NCI-H2081 (cell line): Measurements from ENCODE around the gene OR51B6.
"Not testable (repeated sequence)": the region's sequence is repeated elsewhere in the genome, so short reads cannot be mapped to it uniquely, and the experiment has no call there.

Source experiments
- DNase-seq, 2 experiments: peaks; one replicate each; lab custom pipeline; 2025; lab: John Stamatoyannopoulos, UW

OR51B6 gene

DNA sequence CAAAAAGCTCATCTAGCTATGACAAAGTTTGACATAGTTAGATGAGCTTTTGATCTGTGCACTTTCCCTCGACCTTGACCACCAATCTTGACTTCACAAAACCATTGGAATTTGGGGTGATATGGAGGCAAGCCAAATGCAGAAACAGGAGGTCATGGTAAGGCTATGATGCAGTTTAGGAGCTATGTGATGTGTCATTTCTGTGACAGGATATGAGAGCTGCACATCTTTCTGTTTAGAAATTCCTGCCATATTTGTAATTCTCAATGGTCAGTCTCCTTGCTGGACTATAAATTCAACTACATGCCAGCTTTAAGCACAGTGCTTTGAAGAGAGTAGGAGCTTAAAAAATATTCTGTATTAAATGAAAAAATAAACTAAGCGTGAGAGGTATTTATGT, 12.9 kb downstream of the OR51B6 start:
- DNase-seq, result no peak

GRCh38 chr11:5366365-5366764, 15.1 kb downstream of the OR51B6 start:
- not testable (repeated sequence) for DNase-seq

- DNase-seq, result no peak
These were observed 15.5 kb downstream of the OR51B6 start for GRCh38 chr11:5366856-5367255.

- DNase-seq, result no peak
These were observed 16.3 kb downstream of the OR51B6 start for GRCh38 chr11:5367448-5368074.

GRCh38 chr11:5368502-5369043, 17.3 kb downstream of the OR51B6 start:
- DNase-seq, result no peak

DNA sequence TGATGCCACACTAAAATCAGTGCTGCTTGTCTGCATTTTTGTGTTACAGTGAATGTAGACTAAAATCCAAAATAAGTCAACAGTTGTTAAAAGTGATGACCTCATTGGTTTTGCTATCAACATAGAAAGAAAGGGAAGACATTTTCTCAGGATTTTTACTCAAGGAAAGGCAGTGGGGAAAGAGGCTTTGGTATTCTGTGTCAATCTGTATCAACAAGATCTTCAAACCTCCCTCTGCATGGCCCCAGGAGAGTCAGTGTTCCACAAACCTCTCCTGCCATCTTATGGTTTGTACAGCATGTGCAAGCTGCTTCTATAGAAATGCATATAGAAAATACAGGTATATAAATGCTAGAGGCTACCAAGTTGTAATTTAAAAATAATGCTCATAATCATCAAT, 18.5 kb downstream of the OR51B6 start:
- peak; percentile 3 for DNase-seq

DNA sequence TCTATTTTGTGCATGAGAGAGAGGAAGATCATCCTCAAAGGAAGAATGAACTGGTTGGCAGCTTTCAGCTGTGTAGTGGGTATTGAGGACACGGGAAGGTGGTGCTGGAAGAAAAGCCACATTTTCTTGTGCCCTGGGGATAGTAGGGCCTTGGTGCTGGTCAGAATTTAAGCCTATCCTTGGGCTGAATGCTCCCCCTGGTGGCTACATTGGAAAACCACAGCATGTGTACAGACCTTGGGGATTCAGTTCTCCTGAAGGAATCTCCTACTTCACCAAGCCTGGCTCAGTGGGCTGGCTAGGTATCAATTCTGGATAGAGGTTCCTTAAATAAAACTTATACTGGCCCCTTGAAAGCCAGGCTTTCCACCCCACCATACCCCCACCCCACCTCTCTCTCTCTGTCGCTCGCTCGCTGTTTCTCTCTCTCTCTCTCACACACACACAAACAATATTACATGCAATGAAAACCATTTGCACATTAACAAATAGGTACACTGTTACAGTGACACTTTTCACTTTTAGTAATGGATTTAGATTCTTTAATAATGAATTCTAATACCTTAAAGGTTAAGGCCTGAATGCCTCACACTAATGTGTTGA, 29.5 kb downstream of the OR51B6 start:
- DNase-seq, result peak; percentile 47 to 48

DNA sequence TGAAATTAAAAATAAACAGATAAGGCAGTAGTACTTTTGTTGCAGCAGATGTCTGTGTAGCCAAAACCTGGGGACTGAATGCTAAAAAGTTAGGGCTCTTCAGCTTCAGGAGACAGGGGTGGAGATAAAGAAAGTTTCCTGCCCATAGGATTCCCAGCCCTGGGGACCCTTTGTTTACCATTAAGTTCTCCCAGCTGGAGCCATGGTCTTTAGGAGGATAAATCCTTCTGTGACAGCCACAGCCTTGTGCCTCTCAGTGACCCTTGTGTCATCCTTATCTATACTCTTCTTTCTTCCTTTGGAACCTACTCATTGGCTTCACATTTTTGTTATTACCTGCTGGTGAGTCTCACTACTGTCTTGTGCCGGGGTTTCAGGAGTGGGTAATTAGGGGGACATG, 32.3 kb downstream of the OR51B6 start, which contains the start of gene OR51M1:
OR51M1 (plus strand) TSS at position 237 of the 400 bp plus-strand sequence. CDS start 5,587 bp downstream, outside the sequence.
- no peak for DNase-seq

- DNase-seq, result no peak
These were observed 33.0 kb downstream of the OR51B6 start for GRCh38 chr11:5384335-5384734.

DNA sequence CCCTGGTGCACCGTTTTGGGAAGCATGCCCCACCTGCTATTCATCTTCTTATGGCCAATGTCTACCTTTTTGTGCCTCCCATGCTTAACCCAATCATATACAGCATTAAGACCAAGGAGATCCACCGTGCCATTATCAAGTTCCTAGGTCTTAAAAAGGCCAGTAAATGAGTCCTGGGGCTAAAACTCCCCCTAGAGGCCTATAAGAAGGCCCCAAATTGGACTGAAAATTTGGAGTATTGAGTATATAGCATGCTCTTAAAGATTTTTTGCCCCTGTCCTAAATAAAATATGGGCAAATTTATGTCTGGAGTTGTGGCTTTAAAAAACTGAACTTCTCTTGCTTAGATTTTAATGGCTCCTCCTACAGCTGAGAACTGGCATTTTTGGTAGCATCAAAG, 38.9 kb downstream of the OR51B6 start:
- no peak for DNase-seq

- DNase-seq, result no peak
These were observed 42.8 kb downstream of the OR51B6 start for GRCh38 chr11:5394091-5394490.

GRCh38 chr11:5398936-5399335, 47.6 kb downstream of the OR51B6 start:
- no peak for DNase-seq
